ENCODE measurements around the gene WWOX. TPM values are rescaled to one million over a fixed set of nuclear protein-coding genes. Genes with fewer than 3 reads are reported as not detected.

WWOX gene
- total and polyA plus RNA-seq, 2 of the 13 experiments (the other 11 are each of a cell fraction or from before 2014, with no cell fraction given), result 9.1 to 37.4 TPM

DNA sequence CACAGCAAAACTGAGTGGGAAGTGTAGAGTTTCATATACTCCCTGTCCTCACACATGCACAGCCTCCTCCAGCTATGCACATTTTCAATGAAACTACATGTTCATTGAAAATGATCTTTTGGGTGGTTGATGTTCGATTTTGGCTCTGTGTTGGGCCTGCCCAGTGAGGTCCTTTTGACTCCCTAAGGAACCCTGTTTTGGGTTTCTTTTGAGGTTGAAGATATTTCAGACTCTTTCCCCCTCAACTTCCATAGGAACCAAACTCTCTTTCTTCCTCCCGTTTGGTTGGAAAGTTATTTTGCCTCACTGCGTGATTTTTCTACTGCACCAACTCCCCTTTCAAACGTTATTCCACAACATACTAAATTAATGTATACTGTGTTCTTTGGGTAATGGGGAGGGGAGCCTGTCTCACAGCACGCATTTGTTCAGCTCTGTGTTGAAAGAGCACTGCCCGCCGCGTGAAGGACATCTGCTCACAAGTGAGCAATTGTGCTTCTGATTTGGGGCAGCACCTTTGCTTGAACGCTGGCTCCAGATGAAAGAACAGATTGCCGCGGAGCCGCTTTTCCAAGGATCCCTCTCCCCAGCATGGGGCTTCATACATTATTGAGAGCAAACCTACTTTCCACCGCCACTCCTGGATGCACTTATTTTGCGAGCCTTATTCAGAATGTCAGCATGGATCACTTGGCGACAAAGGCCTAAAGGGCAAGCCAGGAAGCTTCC, 385.9 kb downstream of the WWOX start (continued):
- no peak for TF ChIP-seq KLF15 (CRISPR knock-in tag; IDR thresholded peaks at IDR 0.05; ENCODE audit: borderline replicate concordance)
- TF ChIP-seq, protein P1, sequence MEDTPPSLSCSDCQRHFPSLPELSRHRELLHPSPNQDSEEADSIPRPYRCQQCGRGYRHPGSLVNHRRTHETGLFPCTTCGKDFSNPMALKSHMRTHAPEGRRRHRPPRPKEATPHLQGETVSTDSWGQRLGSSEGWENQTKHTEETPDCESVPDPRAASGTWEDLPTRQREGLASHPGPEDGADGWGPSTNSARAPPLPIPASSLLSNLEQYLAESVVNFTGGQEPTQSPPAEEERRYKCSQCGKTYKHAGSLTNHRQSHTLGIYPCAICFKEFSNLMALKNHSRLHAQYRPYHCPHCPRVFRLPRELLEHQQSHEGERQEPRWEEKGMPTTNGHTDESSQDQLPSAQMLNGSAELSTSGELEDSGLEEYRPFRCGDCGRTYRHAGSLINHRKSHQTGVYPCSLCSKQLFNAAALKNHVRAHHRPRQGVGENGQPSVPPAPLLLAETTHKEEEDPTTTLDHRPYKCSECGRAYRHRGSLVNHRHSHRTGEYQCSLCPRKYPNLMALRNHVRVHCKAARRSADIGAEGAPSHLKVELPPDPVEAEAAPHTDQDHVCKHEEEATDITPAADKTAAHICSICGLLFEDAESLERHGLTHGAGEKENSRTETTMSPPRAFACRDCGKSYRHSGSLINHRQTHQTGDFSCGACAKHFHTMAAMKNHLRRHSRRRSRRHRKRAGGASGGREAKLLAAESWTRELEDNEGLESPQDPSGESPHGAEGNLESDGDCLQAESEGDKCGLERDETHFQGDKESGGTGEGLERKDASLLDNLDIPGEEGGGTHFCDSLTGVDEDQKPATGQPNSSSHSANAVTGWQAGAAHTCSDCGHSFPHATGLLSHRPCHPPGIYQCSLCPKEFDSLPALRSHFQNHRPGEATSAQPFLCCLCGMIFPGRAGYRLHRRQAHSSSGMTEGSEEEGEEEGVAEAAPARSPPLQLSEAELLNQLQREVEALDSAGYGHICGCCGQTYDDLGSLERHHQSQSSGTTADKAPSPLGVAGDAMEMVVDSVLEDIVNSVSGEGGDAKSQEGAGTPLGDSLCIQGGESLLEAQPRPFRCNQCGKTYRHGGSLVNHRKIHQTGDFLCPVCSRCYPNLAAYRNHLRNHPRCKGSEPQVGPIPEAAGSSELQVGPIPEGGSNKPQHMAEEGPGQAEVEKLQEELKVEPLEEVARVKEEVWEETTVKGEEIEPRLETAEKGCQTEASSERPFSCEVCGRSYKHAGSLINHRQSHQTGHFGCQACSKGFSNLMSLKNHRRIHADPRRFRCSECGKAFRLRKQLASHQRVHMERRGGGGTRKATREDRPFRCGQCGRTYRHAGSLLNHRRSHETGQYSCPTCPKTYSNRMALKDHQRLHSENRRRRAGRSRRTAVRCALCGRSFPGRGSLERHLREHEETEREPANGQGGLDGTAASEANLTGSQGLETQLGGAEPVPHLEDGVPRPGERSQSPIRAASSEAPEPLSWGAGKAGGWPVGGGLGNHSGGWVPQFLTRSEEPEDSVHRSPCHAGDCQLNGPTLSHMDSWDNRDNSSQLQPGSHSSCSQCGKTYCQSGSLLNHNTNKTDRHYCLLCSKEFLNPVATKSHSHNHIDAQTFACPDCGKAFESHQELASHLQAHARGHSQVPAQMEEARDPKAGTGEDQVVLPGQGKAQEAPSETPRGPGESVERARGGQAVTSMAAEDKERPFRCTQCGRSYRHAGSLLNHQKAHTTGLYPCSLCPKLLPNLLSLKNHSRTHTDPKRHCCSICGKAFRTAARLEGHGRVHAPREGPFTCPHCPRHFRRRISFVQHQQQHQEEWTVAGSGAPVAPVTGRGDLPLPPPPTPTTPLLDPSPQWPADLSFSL (CRISPR knock-in tag; IDR thresholded peaks at IDR 0.05), result peak; percentile 36; the same call in 1 of the 2 replicates
- no peak for TF ChIP-seq ZNF670 (CRISPR knock-in tag; IDR thresholded peaks at IDR 0.05; ENCODE audit: borderline replicate concordance)
- TF ChIP-seq, protein P2, sequence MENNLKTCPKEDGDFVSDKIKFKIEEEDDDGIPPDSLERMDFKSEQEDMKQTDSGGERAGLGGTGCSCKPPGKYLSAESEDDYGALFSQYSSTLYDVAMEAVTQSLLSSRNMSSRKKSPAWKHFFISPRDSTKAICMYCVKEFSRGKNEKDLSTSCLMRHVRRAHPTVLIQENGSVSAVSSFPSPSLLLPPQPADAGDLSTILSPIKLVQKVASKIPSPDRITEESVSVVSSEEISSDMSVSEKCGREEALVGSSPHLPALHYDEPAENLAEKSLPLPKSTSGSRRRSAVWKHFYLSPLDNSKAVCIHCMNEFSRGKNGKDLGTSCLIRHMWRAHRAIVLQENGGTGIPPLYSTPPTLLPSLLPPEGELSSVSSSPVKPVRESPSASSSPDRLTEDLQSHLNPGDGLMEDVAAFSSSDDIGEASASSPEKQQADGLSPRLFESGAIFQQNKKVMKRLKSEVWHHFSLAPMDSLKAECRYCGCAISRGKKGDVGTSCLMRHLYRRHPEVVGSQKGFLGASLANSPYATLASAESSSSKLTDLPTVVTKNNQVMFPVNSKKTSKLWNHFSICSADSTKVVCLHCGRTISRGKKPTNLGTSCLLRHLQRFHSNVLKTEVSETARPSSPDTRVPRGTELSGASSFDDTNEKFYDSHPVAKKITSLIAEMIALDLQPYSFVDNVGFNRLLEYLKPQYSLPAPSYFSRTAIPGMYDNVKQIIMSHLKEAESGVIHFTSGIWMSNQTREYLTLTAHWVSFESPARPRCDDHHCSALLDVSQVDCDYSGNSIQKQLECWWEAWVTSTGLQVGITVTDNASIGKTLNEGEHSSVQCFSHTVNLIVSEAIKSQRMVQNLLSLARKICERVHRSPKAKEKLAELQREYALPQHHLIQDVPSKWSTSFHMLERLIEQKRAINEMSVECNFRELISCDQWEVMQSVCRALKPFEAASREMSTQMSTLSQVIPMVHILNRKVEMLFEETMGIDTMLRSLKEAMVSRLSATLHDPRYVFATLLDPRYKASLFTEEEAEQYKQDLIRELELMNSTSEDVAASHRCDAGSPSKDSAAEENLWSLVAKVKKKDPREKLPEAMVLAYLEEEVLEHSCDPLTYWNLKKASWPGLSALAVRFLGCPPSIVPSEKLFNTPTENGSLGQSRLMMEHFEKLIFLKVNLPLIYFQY (CRISPR knock-in tag; IDR thresholded peaks at IDR 0.05; ENCODE audit: borderline replicate concordance), result peak; percentile 83
- 0 out of 2 replicates have a peak, but pooled peaks have one; percentile 16 for TF ChIP-seq SIN3A (IDR thresholded peaks at IDR 0.05; ENCODE audit: borderline replicate concordance, low read depth, low read length)
- TF ChIP-seq GZF1 (CRISPR knock-in tag; IDR thresholded peaks at IDR 0.05), result no peak
- TF ChIP-seq ZNF136 (CRISPR knock-in tag; IDR thresholded peaks at IDR 0.05; ENCODE audit: low read depth), result peak; percentile 92
- TF ChIP-seq DPF2 (CRISPR knock-in tag; IDR thresholded peaks at IDR 0.05; ENCODE audit: borderline replicate concordance, low read depth), result peak; percentile 92
- peak; percentile 87; the same call in 1 of the 2 replicates for TF ChIP-seq FOXC1 (CRISPR knock-in tag; IDR thresholded peaks at IDR 0.05; ENCODE audit: borderline replicate concordance)
- TF ChIP-seq ZNF367 (CRISPR knock-in tag; IDR thresholded peaks at IDR 0.05; ENCODE audit: borderline replicate concordance), result no peak
- peak; percentile 82 for TF ChIP-seq ZMAT3 (CRISPR knock-in tag; conservative IDR thresholded peaks at IDR 0.05)
- TF ChIP-seq HMGA1 (CRISPR knock-in tag; conservative IDR thresholded peaks at IDR 0.05), result no peak
- peak; percentile 82 for TF ChIP-seq HNF4A (CRISPR knock-in tag; IDR thresholded peaks at IDR 0.05)
- TF ChIP-seq DMAP1 (CRISPR knock-in tag; IDR thresholded peaks at IDR 0.05), result peak; percentile 74
- TF ChIP-seq SRF (IDR thresholded peaks at IDR 0.05; ENCODE audit: low read depth, low read length), result no peak
- no peak for TF ChIP-seq RELA (CRISPR knock-in tag; IDR thresholded peaks at IDR 0.05)
- TF ChIP-seq, protein P3, sequence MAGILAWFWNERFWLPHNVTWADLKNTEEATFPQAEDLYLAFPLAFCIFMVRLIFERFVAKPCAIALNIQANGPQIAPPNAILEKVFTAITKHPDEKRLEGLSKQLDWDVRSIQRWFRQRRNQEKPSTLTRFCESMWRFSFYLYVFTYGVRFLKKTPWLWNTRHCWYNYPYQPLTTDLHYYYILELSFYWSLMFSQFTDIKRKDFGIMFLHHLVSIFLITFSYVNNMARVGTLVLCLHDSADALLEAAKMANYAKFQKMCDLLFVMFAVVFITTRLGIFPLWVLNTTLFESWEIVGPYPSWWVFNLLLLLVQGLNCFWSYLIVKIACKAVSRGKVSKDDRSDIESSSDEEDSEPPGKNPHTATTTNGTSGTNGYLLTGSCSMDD (CRISPR knock-in tag; IDR thresholded peaks at IDR 0.05), result no peak
- TF ChIP-seq TAF15 (IDR thresholded peaks at IDR 0.05; ENCODE audit: low read depth, low read length, poor library complexity, severe bottlenecking), result no peak
